ENCODE measurements around the gene SDHA. TPM values are rescaled to one million over a fixed set of nuclear protein-coding genes. Genes with fewer than 3 reads are reported as not detected.
A peak's percentile ranks its signal among the peaks of the same experiment; 100 is the strongest.
"Not testable (repeated sequence)": the region's sequence is repeated elsewhere in the genome, so short reads cannot be mapped to it uniquely, and the experiment has no call there.

Gene SDHA
- total RNA-seq, 1 experiment from 2014 or later: 171 TPM

DNA sequence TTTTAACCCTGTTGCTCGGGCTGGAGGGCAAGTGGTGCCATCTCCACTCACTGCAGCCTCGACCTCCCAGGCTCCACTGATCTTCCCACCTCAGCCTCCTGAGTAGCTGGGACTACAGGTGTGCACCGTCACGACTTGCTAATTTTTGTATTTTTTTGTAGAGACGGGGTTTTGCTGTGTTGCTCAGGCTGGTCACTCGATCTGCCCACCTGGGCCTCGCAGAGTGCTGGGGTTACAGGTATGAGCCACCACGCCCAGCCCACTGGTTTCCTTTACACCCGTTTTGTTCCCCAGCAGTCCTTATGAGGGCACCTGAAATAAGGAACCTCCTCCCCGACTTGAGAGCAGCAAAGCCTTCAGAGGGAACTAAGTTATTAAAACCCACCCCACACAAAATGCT lies 2.0 kb upstream of the SDHA start:
- H3K9me3 ChIP-seq (ENCODE audit: control insufficient read depth, insufficient read depth, low read depth, low read length); intact Hi-C loops (cut with micrococcal nuclease; ENCODE audit: unreplicated experiment); ATAC-seq; H3K27me3 ChIP-seq (ENCODE audit: control insufficient read depth, insufficient read depth, low read length); DNase-seq (ENCODE audit: low read depth, low spot score); BruUV-seq (replicated peaks); in situ Hi-C loops (cut with HindIII; ENCODE audit: low pct_unique_long_range_greater_than_20kb, low sequenced_read_pairs); H3K4me3 ChIP-seq (ENCODE audit: low read depth in 2 of 2, low read length in 2 of 2); H3K36me3 ChIP-seq (ENCODE audit: control insufficient read depth, insufficient read depth, low read length); CTCF ChIA-PET; H3K27ac ChIP-seq (ENCODE audit: low read length); POLR2A ChIA-PET: not testable (repeated sequence)
- peaks cover 10% of the 10 kb centered on the region for H3K4me1 ChIP-seq (ENCODE audit: control insufficient read depth, insufficient read depth, low read length)

DNA sequence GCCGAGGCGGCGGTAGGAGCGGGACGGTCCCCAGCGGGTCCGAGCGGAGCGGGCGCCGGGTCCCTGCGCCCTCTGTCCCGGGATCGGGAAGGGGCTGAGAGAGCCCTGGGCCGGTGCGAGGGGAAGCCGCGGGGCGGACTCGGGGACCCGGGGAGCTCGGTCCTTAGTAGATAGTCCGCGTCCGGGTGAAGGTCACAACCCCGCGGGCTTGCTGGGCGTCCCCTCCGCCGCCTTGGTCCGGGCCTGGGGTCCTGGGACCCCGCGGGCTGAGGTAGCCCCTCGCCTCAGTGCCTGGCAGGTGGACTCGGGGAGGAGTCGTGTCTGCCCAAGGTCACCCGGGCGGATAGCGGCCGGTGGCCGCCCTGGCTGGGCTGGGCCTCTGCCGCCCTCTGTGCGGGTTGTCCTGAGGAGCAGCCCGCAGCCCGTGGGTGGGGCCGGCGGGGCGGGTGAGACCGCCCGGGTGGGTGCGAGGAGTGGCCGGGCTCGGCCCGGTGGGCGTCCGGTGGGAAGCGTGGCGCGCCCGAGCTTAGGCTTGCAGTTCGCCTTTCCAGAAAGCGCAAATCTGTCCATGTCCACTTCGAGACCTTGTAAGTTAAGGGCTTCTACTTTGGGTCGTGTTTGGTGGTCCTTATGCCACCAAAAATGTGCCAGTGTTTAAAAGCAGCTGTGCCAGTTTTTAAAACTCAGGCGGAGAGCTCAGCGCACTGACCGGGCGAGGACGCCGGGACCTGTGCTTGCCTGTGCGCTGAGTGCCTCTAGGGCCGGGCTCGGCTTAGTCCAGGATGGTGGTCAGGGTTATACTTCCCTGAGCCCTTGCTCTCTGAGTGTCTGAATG lies 554 bp downstream of the SDHA start:
- ChIA-PET CTCF (interaction anchor here (0.6 kb wide), 1 partner anchor 56 kb away, joined by 3 read pairs; no protein-coding TSS in a partner anchor), POLR2A (no interaction called here)
- in situ Hi-C loops (cut with HindIII; ENCODE audit: low pct_unique_long_range_greater_than_20kb, low sequenced_read_pairs): no loop called here
- Histone ChIP-seq H3K27me3 (ENCODE audit: control insufficient read depth, insufficient read depth, low read length) (no peaks in the 10 kb centered on the region), H3K36me3 (ENCODE audit: control insufficient read depth, insufficient read depth, low read length) (no peaks in the 10 kb centered on the region; the same call in 1 of the 2 replicates), H3K27ac (ENCODE audit: low read length) (peak overlapping the region; percentile 90), H3K4me1 (ENCODE audit: control insufficient read depth, insufficient read depth, low read length) (peaks cover 16% of the 10 kb centered on the region), H3K4me3 (ENCODE audit: low read depth in 2 of 2, low read length in 2 of 2) (peak overlapping the region; percentile 77 to 87), H3K9me3 (ENCODE audit: control insufficient read depth, insufficient read depth, low read depth, low read length) (no peaks in the 10 kb centered on the region)
- intact Hi-C loops (cut with micrococcal nuclease; ENCODE audit: unreplicated experiment): no loop called here
- BruUV-seq (replicated peaks): no TSS peak
- TF ChIP-seq TCF7L2 (IDR thresholded peaks at IDR 0.05; ENCODE audit: low read depth, low read length): no peak
- 0 out of 2 replicates have a peak, but pooled peaks have one; percentile 52 for TF ChIP-seq SIN3A (IDR thresholded peaks at IDR 0.05; ENCODE audit: borderline replicate concordance, insufficient read depth, low read depth, low read length)
- TF ChIP-seq, protein P1, sequence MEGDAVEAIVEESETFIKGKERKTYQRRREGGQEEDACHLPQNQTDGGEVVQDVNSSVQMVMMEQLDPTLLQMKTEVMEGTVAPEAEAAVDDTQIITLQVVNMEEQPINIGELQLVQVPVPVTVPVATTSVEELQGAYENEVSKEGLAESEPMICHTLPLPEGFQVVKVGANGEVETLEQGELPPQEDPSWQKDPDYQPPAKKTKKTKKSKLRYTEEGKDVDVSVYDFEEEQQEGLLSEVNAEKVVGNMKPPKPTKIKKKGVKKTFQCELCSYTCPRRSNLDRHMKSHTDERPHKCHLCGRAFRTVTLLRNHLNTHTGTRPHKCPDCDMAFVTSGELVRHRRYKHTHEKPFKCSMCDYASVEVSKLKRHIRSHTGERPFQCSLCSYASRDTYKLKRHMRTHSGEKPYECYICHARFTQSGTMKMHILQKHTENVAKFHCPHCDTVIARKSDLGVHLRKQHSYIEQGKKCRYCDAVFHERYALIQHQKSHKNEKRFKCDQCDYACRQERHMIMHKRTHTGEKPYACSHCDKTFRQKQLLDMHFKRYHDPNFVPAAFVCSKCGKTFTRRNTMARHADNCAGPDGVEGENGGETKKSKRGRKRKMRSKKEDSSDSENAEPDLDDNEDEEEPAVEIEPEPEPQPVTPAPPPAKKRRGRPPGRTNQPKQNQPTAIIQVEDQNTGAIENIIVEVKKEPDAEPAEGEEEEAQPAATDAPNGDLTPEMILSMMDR (IDR thresholded peaks at IDR 0.05): no peak
- TF ChIP-seq, protein P2, sequence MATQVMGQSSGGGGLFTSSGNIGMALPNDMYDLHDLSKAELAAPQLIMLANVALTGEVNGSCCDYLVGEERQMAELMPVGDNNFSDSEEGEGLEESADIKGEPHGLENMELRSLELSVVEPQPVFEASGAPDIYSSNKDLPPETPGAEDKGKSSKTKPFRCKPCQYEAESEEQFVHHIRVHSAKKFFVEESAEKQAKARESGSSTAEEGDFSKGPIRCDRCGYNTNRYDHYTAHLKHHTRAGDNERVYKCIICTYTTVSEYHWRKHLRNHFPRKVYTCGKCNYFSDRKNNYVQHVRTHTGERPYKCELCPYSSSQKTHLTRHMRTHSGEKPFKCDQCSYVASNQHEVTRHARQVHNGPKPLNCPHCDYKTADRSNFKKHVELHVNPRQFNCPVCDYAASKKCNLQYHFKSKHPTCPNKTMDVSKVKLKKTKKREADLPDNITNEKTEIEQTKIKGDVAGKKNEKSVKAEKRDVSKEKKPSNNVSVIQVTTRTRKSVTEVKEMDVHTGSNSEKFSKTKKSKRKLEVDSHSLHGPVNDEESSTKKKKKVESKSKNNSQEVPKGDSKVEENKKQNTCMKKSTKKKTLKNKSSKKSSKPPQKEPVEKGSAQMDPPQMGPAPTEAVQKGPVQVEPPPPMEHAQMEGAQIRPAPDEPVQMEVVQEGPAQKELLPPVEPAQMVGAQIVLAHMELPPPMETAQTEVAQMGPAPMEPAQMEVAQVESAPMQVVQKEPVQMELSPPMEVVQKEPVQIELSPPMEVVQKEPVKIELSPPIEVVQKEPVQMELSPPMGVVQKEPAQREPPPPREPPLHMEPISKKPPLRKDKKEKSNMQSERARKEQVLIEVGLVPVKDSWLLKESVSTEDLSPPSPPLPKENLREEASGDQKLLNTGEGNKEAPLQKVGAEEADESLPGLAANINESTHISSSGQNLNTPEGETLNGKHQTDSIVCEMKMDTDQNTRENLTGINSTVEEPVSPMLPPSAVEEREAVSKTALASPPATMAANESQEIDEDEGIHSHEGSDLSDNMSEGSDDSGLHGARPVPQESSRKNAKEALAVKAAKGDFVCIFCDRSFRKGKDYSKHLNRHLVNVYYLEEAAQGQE (IDR thresholded peaks at IDR 0.05; ENCODE audit: insufficient read depth in 1 of 2, low read depth in 2 of 2, low read length in 1 of 2): no peak
- no peak for TF ChIP-seq POLR2AphosphoS5 (IDR thresholded peaks at IDR 0.05; ENCODE audit: low read depth, low read length)
- ATAC-seq: peak; percentile 77
- DNase-seq (ENCODE audit: low read depth, low spot score): no peak

DNA sequence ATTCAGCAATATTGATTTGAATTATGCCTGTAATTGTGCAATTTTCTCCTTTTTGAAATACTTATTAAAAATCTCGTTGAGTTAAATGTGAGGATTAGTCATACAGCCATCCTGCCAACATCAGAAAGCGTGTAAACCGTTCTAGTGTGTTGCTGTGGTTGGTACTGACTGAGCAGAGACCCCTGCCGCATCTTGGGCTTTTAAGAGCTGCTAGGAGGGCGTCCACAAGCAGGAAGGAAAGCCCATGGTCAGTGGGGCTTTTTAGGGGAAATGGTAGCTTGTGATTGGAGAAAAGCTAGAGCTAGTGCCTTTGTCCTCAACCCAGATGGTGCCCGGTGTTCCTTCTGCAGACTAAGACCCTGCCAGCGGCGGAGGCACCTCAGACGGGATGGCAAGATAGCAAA lies 1.3 kb downstream of the SDHA start:
- Histone ChIP-seq H3K4me1 (ENCODE audit: control insufficient read depth, insufficient read depth, low read length) (peaks cover 16% of the 10 kb centered on the region), H3K9me3 (ENCODE audit: control insufficient read depth, insufficient read depth, low read depth, low read length) (no peaks in the 10 kb centered on the region), H3K4me3 (ENCODE audit: low read depth in 2 of 2, low read length in 2 of 2) (peak overlapping the region; percentile 77 to 87), H3K27ac (ENCODE audit: low read length) (peak overlapping the region; percentile 90), H3K36me3 (ENCODE audit: control insufficient read depth, insufficient read depth, low read length) (no peaks in the 10 kb centered on the region; the same call in 1 of the 2 replicates), H3K27me3 (ENCODE audit: control insufficient read depth, insufficient read depth, low read length) (no peaks in the 10 kb centered on the region)
- ATAC-seq (0 out of 2 replicates have a peak, but pooled peaks have one; percentile 7), DNase-seq (ENCODE audit: low read depth, low spot score) (no peak)
- POLR2A ChIA-PET: interaction anchor here (0.6 kb wide), 1 partner anchor 61 kb away, joined by 3 read pairs; no protein-coding TSS in a partner anchor
- CTCF ChIA-PET: no interaction called here
- TF ChIP-seq, protein P1 (IDR thresholded peaks at IDR 0.05): no peak
- intact Hi-C loops (cut with micrococcal nuclease; ENCODE audit: unreplicated experiment) (no loop called here), in situ Hi-C loops (cut with HindIII; ENCODE audit: low pct_unique_long_range_greater_than_20kb, low sequenced_read_pairs) (no loop called here)
- BruUV-seq (replicated peaks): no TSS peak

Measured in Panc1 (cell line).